Measurements from ENCODE around the gene SCN2A. TPM values are rescaled to one million over a fixed set of nuclear protein-coding genes. Genes with fewer than 3 reads are reported as not detected.

SCN2A gene
- total RNA-seq, 1 donor from 2014 or later: under 0.01 TPM

GRCh38 chr2:165369131-165369897, 130.1 kb downstream of the SCN2A start:
- no peaks in the 10 kb centered on the region for H3K27me3 ChIP-seq (ENCODE audit: control insufficient read depth, insufficient read depth, low read length)
- H3K4me3 ChIP-seq (ENCODE audit: low read depth, low read length): no peak overlapping the region
- FAIRE-seq (no peak), DNase-seq (ENCODE audit: low read depth) (peak; percentile 68)
- no peaks in the 10 kb centered on the region for H3K36me3 ChIP-seq (ENCODE audit: control insufficient read depth, insufficient read depth, low read length)
- TF ChIP-seq CTCF (IDR thresholded peaks at IDR 0.05; ENCODE audit: insufficient read depth, low read length, severe bottlenecking): no peak

- H3K4me3 ChIP-seq (ENCODE audit: low read depth, low read length): no peak overlapping the region
- TF ChIP-seq CTCF (IDR thresholded peaks at IDR 0.05; ENCODE audit: insufficient read depth, low read length, severe bottlenecking): no peak
- FAIRE-seq: no peak
- DNase-seq (ENCODE audit: low read depth): no peak
- H3K27me3 ChIP-seq (ENCODE audit: control insufficient read depth, insufficient read depth, low read length): no peaks in the 10 kb centered on the region
- H3K36me3 ChIP-seq (ENCODE audit: control insufficient read depth, insufficient read depth, low read length): no peaks in the 10 kb centered on the region
These were observed 130.7 kb downstream of the SCN2A start for GRCh38 chr2:165369898-165370296.

GRCh38 chr2:165371356-165371755, 132.1 kb downstream of the SCN2A start:
- DNase-seq (ENCODE audit: low read depth) (no peak), FAIRE-seq (no peak)
- H3K36me3 ChIP-seq (ENCODE audit: control insufficient read depth, insufficient read depth, low read length): no peaks in the 10 kb centered on the region
- H3K4me3 ChIP-seq (ENCODE audit: low read depth, low read length): no peak overlapping the region
- no peak for TF ChIP-seq CTCF (IDR thresholded peaks at IDR 0.05; ENCODE audit: insufficient read depth, low read length, severe bottlenecking)
- no peaks in the 10 kb centered on the region for H3K27me3 ChIP-seq (ENCODE audit: control insufficient read depth, insufficient read depth, low read length)

- no peak for FAIRE-seq
- DNase-seq (ENCODE audit: low read depth): no peak
- TF ChIP-seq CTCF (IDR thresholded peaks at IDR 0.05; ENCODE audit: insufficient read depth, low read length, severe bottlenecking): no peak
These were observed 134.2 kb downstream of the SCN2A start for GRCh38 chr2:165373278-165374010.

GRCh38 chr2:165376571-165376975, 137.4 kb downstream of the SCN2A start:
- no peak for DNase-seq (ENCODE audit: low read depth)
- Histone ChIP-seq H3K27me3 (ENCODE audit: control insufficient read depth, insufficient read depth, low read length) (no peaks in the 10 kb centered on the region), H3K4me3 (ENCODE audit: low read depth, low read length) (no peak overlapping the region), H3K36me3 (ENCODE audit: control insufficient read depth, insufficient read depth, low read length) (no peaks in the 10 kb centered on the region)
- no peak for FAIRE-seq
- no peak for TF ChIP-seq CTCF (IDR thresholded peaks at IDR 0.05; ENCODE audit: insufficient read depth, low read length, severe bottlenecking)

More at GRCh38 chr2:165373278-165374010, 134.2 kb downstream of the SCN2A start:
- no peaks in the 10 kb centered on the region for H3K36me3 ChIP-seq (ENCODE audit: control insufficient read depth, insufficient read depth, low read length)
- H3K27me3 ChIP-seq (ENCODE audit: control insufficient read depth, insufficient read depth, low read length): no peaks in the 10 kb centered on the region
- H3K4me3 ChIP-seq (ENCODE audit: low read depth, low read length): no peak overlapping the region

Data from bronchial epithelial cell (primary cell).